ENCODE measurements around the gene QSER1.
"Not testable (repeated sequence)": the region's sequence is repeated elsewhere in the genome, so short reads cannot be mapped to it uniquely, and the experiment has no call there.

QSER1 gene

DNA sequence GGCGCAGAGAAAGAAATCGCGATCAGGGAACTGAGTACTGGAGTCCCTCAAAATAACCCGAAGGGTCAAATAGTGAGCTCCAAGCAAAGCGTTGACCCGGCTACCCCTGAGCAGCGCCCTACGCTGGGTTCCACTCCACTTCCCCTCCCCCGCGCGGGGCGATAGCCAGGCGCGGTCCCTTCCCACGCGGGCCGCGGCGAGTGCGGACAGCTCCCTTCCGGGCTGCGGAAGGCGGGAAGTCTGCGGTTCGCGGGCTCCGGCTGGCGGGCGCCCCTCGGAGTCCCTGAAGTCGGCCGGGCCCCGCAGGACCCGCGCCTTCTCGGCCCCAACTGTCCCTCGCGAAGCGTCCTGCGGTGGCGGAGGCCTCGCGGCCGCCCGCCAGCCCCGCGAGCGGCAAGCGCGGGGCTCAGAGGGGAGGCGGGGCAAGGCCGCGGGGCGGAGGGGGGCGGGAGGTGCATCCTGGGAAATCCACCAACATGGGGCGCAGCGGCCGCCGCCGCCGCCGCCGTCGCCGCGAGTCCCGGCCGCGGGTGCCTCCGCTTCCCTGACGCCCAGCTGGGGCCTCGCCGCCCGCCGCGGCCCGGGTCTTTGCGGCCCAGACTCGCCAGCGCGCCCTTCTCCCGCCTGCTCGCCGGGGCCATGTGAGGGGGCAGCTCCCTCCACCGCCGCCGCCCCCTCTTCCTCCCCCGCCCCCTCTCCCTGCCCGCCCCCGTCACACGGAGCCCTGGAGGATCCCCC is at the start of gene QSER1:
Gene QSER1, plus strand, starts transcription at position 457 of the 738 bp plus-strand sequence. CDS start 315 bp downstream, outside the sequence.
- peak; percentile 59 for DNase-seq (ENCODE audit: low spot score)

DNA sequence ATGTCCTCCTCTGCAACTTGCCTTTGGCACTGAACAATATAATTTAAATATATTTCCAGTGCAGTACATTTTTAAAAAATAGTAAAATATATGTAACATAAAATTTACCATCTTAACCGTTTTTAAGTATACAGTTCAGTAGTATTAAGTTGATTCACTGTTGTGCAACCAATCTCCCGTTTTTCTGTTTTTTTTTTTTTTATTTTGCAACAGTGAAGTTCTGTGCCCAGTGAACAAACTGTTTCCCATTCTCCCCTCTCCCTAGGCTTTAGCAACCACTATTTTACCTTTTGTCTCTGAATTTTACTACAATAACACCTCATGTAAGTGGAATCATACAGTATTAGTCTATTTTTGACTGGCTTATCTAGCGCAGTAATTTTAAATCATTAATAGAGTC is 49.1 kb upstream of the QSER1 start:
- no peak for DNase-seq (ENCODE audit: low spot score)

DNA sequence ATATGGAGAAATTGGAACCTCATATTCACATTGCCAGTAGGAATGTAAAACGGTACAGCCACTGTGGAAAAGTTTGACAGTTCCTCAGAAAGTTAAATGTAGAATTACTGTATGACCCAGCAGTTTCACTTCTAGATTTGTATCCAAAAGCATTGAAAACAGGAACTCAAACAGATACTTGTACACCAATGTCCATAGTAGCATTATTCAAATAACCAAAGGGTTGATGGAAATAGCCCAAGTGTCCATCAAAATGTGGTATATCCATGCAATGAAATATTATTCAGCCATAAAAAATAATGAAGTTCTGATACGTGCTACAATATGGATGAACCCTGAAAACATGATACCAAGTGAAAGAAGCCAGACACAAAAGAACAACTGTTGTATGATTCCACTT is 45.1 kb upstream of the QSER1 start:
- no peak for DNase-seq (ENCODE audit: low spot score)

DNA sequence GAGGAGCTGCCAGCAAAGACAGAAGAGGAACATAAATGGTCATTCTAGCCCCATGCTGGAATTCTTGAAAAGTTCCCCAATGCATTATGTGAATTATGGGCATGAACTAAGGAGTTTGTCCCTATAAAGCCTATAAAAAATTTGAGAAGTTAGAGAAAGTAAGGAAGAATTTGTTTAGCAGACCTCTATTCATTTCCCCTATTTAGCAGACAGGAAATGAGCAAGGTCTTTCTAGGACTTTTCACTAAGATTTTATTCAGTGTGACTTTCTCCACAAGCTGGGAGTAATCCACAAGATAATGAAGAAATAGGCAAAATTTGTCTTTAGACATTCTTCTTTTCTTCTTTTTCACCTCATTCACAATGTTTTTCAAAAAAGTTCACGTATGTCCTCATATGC is 42.9 kb upstream of the QSER1 start:
- no peak for DNase-seq (ENCODE audit: low spot score)

DNA sequence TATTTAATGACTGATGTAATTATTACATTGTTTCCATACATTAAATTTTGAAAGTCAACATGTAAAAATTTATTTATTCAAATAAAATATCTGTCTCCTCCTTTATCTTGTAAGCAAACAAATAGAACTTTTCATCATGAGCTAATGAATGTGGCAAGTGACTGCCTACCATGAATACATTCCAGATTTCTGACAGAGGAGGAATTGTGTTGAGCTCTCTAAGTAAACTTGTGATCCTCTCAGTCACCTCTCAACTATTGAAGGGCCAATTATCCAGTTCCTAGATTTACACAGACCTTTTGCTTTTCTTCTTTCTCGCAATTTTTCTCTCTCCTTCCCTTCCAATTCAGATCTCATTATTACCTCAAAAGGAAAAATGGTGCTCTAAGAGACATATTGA is 41.4 kb upstream of the QSER1 start:
- no peak for DNase-seq (ENCODE audit: low spot score)

DNA sequence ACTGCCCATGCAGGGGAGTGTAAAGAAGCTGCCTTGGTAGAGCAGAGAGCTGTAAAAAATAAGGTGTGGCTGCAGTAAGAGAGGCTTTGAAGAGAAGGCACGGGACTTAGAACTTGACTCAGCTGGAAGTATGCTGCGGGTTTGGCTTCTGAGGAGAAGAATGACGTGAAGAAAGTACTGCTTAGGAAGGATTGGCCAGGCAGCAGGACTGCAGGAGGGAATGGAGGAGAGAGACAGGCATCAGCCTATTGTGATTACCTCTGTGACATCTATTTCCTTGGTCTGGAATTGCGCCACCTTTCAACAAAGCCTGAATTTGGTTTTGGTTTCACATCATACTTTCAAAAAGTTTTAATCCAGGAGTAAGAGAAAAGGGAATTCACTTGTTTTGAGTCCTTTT is 40.4 kb upstream of the QSER1 start:
- no peak for DNase-seq (ENCODE audit: low spot score)

DNA sequence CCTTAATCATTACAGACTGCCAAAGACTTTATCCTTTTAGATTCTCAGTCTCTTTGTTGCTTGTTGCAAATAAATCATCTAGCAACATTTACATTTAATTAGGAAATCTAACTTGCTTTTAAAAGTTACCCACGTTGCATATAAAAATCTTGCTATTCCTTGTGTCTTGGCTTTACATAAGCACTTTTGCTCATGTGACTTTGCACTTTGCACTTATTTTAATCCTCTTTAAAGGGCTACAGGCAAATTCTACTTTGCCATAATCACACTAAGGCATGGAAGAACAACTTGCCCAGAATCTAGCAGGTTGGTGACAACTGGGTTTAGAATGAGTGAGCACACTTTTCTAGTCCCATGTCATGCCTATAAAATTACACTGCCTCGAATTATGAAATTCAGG is 37.0 kb upstream of the QSER1 start:
- no peak for DNase-seq (ENCODE audit: low spot score)

DNA sequence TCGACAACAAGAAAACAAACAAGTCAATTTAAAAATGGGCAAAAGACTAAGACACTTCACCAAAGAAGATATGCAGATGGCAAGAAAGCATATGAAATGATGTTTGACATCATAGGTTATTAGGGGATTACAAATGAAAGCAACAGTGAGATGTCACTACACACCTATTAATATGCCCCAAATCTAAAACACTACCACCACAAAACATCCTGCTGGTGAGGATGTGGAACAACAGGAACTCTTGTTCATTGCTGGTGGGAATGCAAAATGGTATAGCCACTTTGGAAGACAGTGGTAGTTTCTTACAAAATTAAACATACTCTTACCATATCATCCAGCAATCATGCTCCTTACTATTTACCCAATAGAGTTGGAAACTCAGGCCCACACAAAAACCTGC is 33.9 kb upstream of the QSER1 start:
- no peak for DNase-seq (ENCODE audit: low spot score)

DNA sequence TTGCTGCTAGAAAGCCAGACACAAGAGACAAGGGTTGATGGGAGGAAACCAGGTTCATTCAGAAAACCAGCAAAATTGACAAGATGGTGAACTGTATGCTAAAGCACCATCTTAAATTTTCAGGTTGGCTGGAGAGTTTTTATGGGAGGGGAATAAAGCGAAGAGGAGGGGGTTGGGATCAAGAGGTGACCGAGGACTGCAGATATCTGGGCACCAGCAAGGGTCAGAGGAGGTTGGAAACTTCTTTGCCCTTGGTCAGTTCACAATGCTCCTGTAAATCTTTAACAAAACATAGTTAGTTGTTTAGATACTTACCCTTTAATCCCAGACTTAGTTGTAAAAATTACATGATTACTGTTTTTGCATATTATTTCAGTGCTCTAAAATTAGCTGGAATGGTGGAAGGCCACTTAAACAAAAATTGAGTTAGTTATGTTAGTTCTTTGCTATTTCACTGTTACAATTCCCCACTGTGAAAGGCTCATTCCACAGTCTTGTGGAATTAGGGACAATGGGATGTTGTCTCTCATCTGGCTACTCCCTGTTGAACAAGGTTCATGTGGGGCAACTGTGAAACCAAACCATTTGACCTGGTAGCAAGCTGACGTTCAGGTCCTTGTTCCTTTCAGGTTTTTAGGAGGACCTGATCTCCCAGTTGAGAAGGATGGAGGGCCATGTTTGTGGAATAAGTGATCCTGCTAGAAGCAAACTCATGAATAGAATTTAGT is 30.6 kb upstream of the QSER1 start:
- no peak for DNase-seq (ENCODE audit: low spot score)

DNA sequence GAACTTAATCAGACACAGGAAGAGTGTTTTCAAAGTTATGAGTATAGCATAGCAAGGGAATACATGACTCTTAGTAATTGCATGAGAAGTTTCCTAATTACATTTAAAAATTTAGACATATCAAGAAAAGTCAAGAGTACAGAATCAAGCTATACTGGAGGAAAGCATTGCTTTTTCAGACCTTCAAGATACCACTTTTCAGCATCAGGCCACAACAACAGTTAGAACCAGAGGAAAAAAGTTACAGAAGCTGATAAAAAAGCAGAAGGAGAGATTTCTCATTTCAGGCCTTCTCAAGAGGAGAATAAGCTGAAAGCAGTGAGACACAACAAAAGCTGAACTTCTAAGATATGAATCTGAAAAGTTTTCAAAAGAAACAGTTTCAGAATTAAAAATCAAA is 28.1 kb upstream of the QSER1 start:
- DNase-seq (ENCODE audit: low spot score): no peak

DNA sequence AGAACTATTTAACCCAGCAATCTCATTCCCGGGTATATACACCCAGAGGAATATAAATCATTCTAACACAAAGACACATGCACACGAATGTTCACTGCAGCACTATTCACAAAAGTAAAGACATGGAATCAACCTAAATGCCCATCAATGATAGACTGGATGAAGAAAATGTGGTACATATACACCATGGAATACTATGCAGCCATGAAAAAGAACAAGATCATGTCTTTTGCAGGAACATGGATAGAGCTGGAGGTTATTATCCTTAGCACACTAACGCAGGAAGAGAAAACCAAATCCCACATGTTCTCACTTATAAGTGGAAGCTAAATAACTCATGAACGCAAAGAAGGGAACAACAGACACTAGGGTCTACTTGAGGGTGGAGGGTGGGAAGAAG is 23.9 kb upstream of the QSER1 start:
- DNase-seq (ENCODE audit: low spot score): not testable (repeated sequence)

DNA sequence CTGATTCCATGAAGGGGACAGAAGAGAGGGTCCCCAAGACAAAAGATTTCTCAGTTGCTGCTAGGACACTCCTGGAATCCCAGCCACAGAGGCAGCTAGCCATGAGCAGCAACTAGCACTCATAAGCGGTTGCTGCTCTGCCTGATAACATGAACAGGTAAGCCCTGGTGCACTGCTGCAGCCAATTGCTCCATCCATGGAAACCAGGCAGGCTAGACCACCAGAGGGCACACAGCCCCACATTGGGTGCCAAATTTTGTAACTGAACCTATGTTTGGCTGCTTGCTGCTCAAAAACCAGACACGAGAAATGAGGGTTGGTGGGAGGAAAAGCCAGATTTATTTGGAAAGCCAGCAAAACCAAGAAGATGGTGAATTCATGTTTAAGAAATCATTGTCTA is 21.9 kb upstream of the QSER1 start:
- DNase-seq (ENCODE audit: low spot score): no peak

DNA sequence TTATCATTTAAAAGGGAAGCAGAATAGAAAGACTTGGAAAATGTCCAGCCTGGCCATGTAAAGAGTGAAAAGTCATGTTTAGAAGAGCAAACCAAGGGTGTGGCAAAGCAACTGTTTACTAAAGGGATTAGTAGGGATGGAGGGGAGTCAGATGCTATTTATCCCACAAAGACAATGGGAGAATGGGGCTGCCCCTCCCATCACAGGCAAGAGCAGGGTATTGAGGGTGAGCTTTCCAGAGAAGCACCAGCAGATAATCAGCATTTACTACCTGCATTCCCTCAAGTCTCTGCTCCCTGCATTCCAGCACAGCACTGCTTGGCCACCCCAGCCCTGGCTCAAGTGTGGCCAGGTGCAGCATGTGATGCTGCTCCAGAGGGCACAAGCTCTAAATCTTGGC is 18.5 kb upstream of the QSER1 start:
- DNase-seq (ENCODE audit: low spot score): no peak

DNA sequence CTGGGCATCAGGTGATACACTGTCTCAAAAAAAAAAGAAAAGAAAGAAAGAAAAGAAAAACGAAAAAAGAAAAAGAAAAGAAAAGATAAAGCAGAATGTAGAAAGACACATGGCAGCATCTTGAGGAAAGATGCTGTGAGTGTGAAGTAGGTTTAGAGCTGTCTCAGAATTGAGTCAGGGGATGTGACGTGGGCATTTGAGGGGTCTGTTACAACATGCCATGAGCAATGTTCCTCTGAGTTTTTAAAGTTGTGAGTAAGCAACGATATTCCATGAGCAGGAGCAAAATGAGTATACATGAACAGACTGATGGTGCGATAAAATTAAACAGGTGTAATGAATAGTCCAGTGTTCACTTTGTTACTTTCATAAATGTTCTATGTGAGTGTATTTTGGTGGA is 11.3 kb upstream of the QSER1 start:
- DNase-seq (ENCODE audit: low spot score): no peak

DNA sequence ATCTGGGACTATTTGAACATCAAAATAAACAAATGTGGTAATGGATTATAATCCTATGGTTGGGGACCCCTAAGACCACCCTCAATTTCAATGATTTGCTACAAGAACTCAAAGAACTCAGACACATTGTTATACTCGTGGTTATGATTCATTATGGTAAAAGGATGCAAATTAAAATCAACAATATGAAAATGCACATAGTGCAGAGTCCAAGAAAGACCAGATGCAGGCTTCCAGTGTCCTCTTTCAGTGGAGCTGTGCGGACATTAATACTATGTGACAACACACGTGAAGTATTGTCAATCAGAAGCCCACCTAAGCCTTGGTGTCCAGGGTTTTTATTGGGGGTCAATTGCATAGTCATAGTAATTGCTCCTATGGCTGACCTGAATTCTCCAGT is 9.2 kb upstream of the QSER1 start:
- no peak for DNase-seq (ENCODE audit: low spot score)

DNA sequence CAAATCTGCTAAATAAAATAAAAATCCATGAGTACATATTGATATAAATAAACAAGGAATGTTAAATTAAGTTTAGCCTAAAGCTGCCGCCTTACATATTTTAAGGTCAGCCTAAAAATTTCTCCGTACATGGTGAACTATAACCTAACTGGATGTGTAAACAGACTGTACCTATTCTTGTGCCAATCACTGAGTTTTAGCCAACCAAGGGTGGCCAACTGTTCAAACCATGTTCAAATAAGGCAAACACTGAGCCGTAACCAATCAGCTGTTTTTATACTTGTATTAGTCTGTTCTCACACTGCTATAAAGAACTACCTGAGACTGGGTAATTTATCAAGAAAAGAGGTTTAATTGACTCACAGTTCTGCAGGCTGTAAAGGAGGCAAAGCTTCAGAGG is 8.6 kb upstream of the QSER1 start:
- no peak for DNase-seq (ENCODE audit: low spot score)

DNA sequence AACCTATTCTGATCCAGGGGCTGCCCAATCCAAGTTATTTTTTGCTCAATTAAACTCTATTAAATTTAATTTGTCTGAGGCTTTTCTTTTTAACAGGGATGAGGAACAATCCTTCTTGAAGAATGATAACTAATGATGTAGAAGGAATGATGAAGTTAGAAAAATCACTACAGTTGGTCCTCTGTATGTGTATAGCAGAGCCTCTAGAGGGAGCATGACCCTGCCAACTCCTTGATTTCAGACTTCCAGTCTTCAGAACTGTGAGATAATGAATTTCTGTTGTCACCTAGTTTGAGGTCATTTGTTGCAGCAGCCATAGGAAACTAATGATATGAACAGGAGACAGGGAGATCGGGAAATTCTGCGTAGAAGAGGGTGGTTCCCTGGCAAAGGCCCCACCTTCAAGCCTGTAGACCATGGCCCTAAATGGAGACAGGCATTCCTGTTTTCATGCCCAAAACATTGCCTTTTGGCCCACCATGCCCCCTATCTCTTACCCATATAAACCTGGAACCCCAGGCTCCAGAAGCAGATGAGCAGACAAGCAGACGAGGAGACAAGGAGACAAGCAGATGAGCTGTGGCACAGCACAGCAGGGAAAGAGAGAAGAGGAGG is 7.7 kb upstream of the QSER1 start:
- DNase-seq (ENCODE audit: low spot score): no peak

DNA sequence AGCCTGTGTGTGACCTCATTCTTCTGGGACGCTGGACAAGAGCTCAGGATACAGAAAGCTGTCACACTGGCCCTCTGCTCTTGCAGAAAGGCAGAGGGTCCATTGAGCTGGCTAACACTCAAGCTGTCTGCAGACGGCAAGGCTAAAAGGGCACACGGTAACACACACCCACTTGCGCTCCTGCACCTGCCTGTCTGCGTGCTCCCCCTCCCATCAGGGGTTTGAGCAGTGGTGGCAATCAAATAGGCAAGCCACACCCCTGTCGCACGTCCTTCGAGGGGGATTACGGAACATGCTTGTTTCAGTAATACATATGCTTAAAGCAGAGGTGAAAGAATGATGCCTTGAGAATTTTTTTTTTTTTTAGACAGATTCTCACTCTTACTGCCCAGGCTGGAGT is 7.1 kb upstream of the QSER1 start:
- DNase-seq (ENCODE audit: low spot score): no peak

DNA sequence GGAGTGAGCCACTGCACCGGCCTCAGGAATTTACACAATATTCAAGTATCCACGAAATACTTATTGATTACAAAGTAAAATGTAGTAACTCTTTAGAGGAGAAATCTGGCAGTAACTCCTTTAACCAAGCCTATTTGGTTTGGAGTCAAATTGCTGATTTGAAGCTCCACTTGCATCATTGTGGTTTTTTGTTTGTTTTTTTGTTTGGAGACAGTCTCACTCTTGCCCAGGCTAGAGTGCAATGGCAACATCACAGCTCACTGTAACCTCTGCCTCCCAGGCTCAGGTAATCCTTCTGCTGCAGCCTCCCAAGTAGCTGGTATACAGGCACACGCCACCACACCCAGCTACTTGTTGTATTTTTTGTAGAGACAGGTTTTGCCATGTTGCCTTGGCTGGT is 6.4 kb upstream of the QSER1 start:
- DNase-seq (ENCODE audit: low spot score): no peak

DNA sequence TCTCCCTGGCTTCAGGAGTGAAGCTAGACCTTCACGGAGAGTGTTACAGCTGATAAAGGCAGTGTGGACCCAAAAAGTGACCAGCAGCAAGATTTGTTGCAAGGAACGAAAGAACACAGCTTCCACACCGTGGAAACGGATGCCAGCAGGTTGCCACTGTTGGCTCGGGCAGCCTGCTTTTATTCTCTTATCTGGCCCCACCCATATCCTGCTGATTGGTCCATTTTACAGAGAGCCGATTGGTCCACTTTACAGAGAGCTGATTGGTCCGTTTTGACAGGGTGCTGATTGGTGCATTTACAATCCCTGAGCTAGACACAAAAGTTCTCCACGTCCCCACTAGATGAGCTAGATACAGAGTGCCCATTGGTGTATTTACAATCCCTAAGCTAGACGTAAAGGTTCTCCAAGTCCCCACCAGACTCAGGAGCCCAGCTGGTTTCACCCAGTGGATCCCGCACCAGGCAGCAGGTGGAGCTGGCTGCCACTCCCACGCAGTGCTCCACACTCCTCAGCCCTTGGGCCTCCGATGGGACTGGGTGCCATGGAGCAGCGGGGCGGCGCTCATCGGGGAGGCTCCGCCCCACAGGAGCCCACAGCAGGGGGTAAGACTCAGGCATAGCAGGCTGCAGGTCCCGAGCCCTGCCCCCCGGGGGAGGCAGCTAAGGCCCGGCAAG is 4.8 kb upstream of the QSER1 start:
- not testable (repeated sequence) for DNase-seq (ENCODE audit: low spot score)

DNA sequence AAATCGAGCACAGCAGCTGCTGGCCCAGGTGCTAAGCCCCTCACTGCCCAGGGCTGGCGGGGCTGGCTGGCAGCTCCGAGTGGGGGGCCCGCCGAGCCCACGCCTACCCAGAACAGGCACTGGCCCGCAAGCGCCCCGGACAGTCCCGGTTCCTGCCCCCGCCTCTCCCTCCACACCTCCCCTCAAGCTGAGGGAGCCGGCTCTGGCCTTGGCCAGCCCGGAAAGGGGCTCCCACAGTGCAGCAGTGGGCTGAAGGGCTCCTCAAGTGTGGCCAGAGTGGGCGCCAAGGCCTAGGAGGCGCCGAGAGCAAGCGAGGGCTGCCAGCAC is 4.3 kb upstream of the QSER1 start:
- not testable (repeated sequence) for DNase-seq (ENCODE audit: low spot score)

DNA sequence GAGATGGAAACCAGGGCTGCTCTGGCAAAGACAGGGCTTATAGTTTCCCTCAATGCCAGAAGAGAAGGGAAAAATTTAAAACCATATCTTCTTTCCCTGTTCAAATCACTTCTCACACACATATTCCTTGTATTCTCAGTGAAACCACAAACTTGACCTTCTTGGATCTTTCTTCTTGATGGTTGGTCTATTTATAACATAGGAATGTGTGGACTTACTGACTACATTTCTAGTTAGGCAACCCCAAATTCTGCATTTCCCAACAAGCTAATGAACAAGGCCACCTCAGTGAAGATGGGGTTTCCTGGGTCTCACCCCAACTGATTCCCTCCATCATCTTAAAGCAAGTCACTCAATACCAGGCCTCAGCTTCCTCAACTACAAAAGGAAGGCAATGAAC is 3.8 kb upstream of the QSER1 start:
- DNase-seq (ENCODE audit: low spot score): no peak

Data from CD4-positive, alpha-beta T cell treated with Interleukin-6 at 100 ng/mL for 8 hours (primary cell).